ENCODE data around the gene UBAP1L. TPM values are rescaled to one million over a fixed set of nuclear protein-coding genes. Genes with fewer than 3 reads are reported as not detected.

UBAP1L gene
- total RNA-seq, 1 experiment from 2014 or later, result 3.0 TPM

DNA sequence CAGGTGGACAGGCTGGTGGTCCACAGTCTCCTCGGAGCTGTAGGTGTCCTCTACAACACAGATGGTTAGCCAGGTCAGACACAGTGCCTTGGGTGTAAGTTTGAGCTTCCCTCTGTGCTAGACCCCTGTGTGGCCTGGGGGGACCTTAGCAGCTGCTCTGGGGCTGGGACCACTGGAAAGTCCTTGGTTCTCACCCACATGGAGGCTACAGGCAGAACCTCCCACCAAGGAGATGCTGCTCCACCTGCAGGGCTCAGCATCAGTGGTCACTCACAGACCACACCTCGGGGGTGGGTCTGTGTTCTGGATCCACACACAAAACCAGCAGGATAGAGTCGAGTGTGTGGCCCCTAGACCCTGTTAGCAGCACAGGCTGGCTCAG is 55.6 kb downstream of the UBAP1L start:
- no peak overlapping the region for H2BK120ac ChIP-seq (ENCODE audit: low read depth, low read length, poor library complexity, severe bottlenecking)
- no peaks in the 10 kb centered on the region for H3K79me1 ChIP-seq (ENCODE audit: insufficient read depth, low read depth, low read length, poor library complexity, severe bottlenecking)
- no peak overlapping the region for H4K5ac ChIP-seq (ENCODE audit: insufficient read length, low read depth, low read length)
- Mint-ChIP-seq H3K4me1 (no peaks in the 10 kb centered on the region), H3K9me3 (no peaks in the 10 kb centered on the region), H3K36me3 (ENCODE audit: insufficient read depth in 1 of 3, low read depth in 3 of 3) (peaks cover 0 to 7% (median 6%) of the 10 kb centered on the region in 3 experiments; a peak in 3 of 7 replicates), H3K4me3 (no peak overlapping the region), H3K27ac (no peak overlapping the region), H3K27me3 (ENCODE audit: low read depth) (no peaks in the 10 kb centered on the region)
- no peak for DNase-seq
- H3K4ac ChIP-seq (ENCODE audit: low read depth, low read length), result no peak overlapping the region
- no peaks in the 10 kb centered on the region for H3K27me3 ChIP-seq (ENCODE audit: insufficient read depth, low read length)
- no peak overlapping the region for H3T11ph ChIP-seq (ENCODE audit: low read length)
- H3K4me1 ChIP-seq (ENCODE audit: insufficient read depth, low read length), result no peaks in the 10 kb centered on the region
- H4K8ac ChIP-seq (replicated peaks; ENCODE audit: insufficient read length, low read depth, low read length), result no peak overlapping the region
- H2BK5ac ChIP-seq (ENCODE audit: insufficient read length, low read length), result no peak overlapping the region
- H3K27ac ChIP-seq (ENCODE audit: insufficient read length, low read depth, low read length), result no peak overlapping the region
- H3K18ac ChIP-seq (ENCODE audit: insufficient read length, low read depth, low read length), result no peak overlapping the region
- H3K23ac ChIP-seq (ENCODE audit: insufficient read length, low read depth, low read length), result no peak overlapping the region
- no peak for TF ChIP-seq CTCF (conservative IDR thresholded peaks at IDR 0.05)
- H2BK15ac ChIP-seq (ENCODE audit: low read depth, low read length), result no peak overlapping the region
- no peak overlapping the region for H3K14ac ChIP-seq (ENCODE audit: insufficient read depth, low read length)
- H3K79me2 ChIP-seq (ENCODE audit: insufficient read depth, low read length), result no peaks in the 10 kb centered on the region
- H3K9ac ChIP-seq (ENCODE audit: extremely low read depth, insufficient read length, low read length), result no peak overlapping the region
- no CpG with 5 or more reads among the region's 3 CpGs for WGBS (ENCODE audit: extremely low coverage, insufficient read length, low lambda C conversion rate)
- no peak overlapping the region for H2BK20ac ChIP-seq (ENCODE audit: low read depth, low read length, poor library complexity, severe bottlenecking)
- H2AK5ac ChIP-seq (ENCODE audit: insufficient read length, low read length), result no peak overlapping the region
- no peak overlapping the region for H3K4me2 ChIP-seq (ENCODE audit: insufficient read depth, insufficient read length, low read length)
- no peak overlapping the region for H4K91ac ChIP-seq (ENCODE audit: insufficient read length, low read depth, low read length)
- no peaks in the 10 kb centered on the region for H3K23me2 ChIP-seq (ENCODE audit: insufficient read length, low read depth, low read length, poor library complexity, severe bottlenecking)
- no peak overlapping the region for H3K56ac ChIP-seq (ENCODE audit: insufficient read length, low read depth, low read length)
- H3K9me3 ChIP-seq (ENCODE audit: control insufficient read depth, low read depth, low read length), result no peaks in the 10 kb centered on the region
- no peak overlapping the region for H2AFZ ChIP-seq (ENCODE audit: low read length)
- H2BK12ac ChIP-seq (ENCODE audit: insufficient read length, low read depth, low read length), result no peak overlapping the region
- H4K20me1 ChIP-seq (ENCODE audit: control insufficient read depth, insufficient read depth, insufficient read length), result no peaks in the 10 kb centered on the region

All from H9 (cell line).